Fibroblast of the aortic adventitia (primary cell): ENCODE results near the gene GEMIN2. TPM values are rescaled to one million over a fixed set of nuclear protein-coding genes. Genes with fewer than 3 reads are reported as not detected.
A peak's percentile ranks its signal among the peaks of the same experiment; 100 is the strongest.
"Not testable (repeated sequence)": the region's sequence is repeated elsewhere in the genome, so short reads cannot be mapped to it uniquely, and the experiment has no call there.

Source experiments
- DNase-seq: peaks from one replicate; pipeline ENCODE4 v3.0.0-alpha.2; 2010; ENCODE audit warnings: low read depth
- H3K4me3 ChIP-seq: 2 replicates; pipeline ENCODE4 v1.5.1; 2011; ENCODE audit warnings: low read depth, mild to moderate bottlenecking, control low read depth, low read length, moderate library complexity
- CTCF ChIP-seq: IDR thresholded peaks from 2 replicates; pipeline ENCODE4 v1.5.1; 2011; ENCODE audit warnings: mild to moderate bottlenecking, low read length, control low read depth, inconsistent platforms; ENCODE audit not compliant: insufficient read depth
- total RNA-seq: library from RNA; depleted of rRNA; stranded (reverse); fragments of >200 nt; gene quantifications from 2 replicates; pipeline ENCODE4 v1.2.3, GENCODE V29; 2012; ENCODE audit warnings: low replicate concordance

GEMIN2 gene
- total RNA-seq, 1 donor = 21.4 TPM

- no peak for TF ChIP-seq CTCF
- H3K4me3 ChIP-seq = no peak overlapping the region
- DNase-seq = no peak
Measured at GRCh38 chr14:39087493-39087892, 26.6 kb upstream of the GEMIN2 start.

GRCh38 chr14:39090548-39091111 lies 23.5 kb upstream of the GEMIN2 start:
- H3K4me3 ChIP-seq = no peak overlapping the region
- TF ChIP-seq CTCF = no peak
- no peak for DNase-seq

- no peak for DNase-seq
- no peak overlapping the region for H3K4me3 ChIP-seq
- no peak for TF ChIP-seq CTCF
Measured at GRCh38 chr14:39091716-39092115, 22.4 kb upstream of the GEMIN2 start.

- no peak for TF ChIP-seq CTCF
- no peak for DNase-seq
- no peak overlapping the region for H3K4me3 ChIP-seq
Measured at GRCh38 chr14:39094515-39094914, 19.6 kb upstream of the GEMIN2 start.

- peak; percentile 18 for DNase-seq
- no peak for TF ChIP-seq CTCF
- no peak overlapping the region for H3K4me3 ChIP-seq
Measured at GRCh38 chr14:39097159-39097558, 17.0 kb upstream of the GEMIN2 start.

GRCh38 chr14:39099215-39099614 lies 14.9 kb upstream of the GEMIN2 start:
- not testable (repeated sequence) for H3K4me3 ChIP-seq, DNase-seq

- no peak overlapping the region for H3K4me3 ChIP-seq
- DNase-seq = no peak
- no peak for TF ChIP-seq CTCF
Measured at GRCh38 chr14:39099748-39100147, 14.4 kb upstream of the GEMIN2 start.
